GM12878 (cell line): ENCODE results near the gene MANBA. TPM values are rescaled to one million over a fixed set of nuclear protein-coding genes. Genes with fewer than 3 reads are reported as not detected.

Experiments
- ATAC-seq: fragments of 200-7000 bp; cut with Tn5 transposase; 3 replicates; pipeline ENCODE4 v1.9.1; 2020; ENCODE audit warnings: mild to moderate bottlenecking, moderate library complexity
- BruUV-seq: library from RNA; stranded (reverse); fragments of 400-500 nt; replicated peaks from 2 replicates; lab custom pipeline; 2021; lab: Mats Ljungman, UMichigan
- CTCF ChIA-PET: fragments of 300-600 bp; sonication (Branson Sonifier 250); formaldehyde crosslinking; extraction: SDS; loops from one replicate; lab custom pipeline; 2021; ENCODE audit warnings: inconsistent platforms; lab: Yijun Ruan, JAX
- POLR2A ChIA-PET: fragments of 350-600 bp; formaldehyde crosslinking; extraction: SDS; loops from one replicate; lab custom pipeline; 2021; ENCODE audit warnings: inconsistent platforms; lab: Charles Lee
- RAD21 ChIA-PET: fragments of 300-600 bp; sonication (Branson Sonifier 250); formaldehyde crosslinking; loops from one replicate; lab custom pipeline; 2023; ENCODE audit warnings: antibody characterized with exemption; ENCODE audit not compliant: unreplicated experiment; lab: Charles Lee
- SMC1A ChIA-PET: fragments of 300-600 bp; sonication (Branson Sonifier 250); formaldehyde crosslinking; loops from one replicate; lab custom pipeline; 2023; ENCODE audit not compliant: unreplicated experiment, uncharacterized antibody; lab: Charles Lee
- DNase-seq: peaks from one replicate; pipeline ENCODE4 v3.0.0-alpha.2; 2011; ENCODE audit warnings: low read depth, low spot score
- FAIRE-seq: peaks from 3 replicates; lab custom pipeline; 2011; peaks lifted over from hg19 to GRCh38; lab: Jason Lieb, UNC
- H2AFZ ChIP-seq: 2 replicates; pipeline ENCODE4 v1.6.0; 2011; ENCODE audit warnings: low read depth, low read length, control low read depth; ENCODE audit not compliant: control insufficient read depth
- H3K27ac ChIP-seq: 2 replicates; pipeline ENCODE4 v1.5.1; 2011; ENCODE audit warnings: control low read depth; ENCODE audit not compliant: control insufficient read depth, insufficient read depth
- H3K27me3 ChIP-seq, 2 experiments: replicated peaks in 1 of 2; 2 replicates each; pipeline versions ENCODE4 v1.6.0 to v1.6.1; 2011; ENCODE audit warnings: low read length in 1 of 2; ENCODE audit not compliant: control insufficient read depth in 2 of 2, insufficient read depth in 2 of 2
- H3K36me3 ChIP-seq, 2 experiments: 2 replicates each; pipeline ENCODE4 v1.5.1; 2011; ENCODE audit warnings: low read length in 1 of 2; ENCODE audit not compliant: control insufficient read depth in 2 of 2, insufficient read depth in 2 of 2
- H3K4me1 ChIP-seq: 2 replicates; pipeline ENCODE4 v1.6.1; 2011; ENCODE audit warnings: mild to moderate bottlenecking, low read length, moderate library complexity, mixed read lengths; ENCODE audit not compliant: control insufficient read depth, insufficient read depth
- H3K4me2 ChIP-seq: 2 replicates; pipeline ENCODE4 v1.6.0; 2011; ENCODE audit warnings: control low read depth; ENCODE audit not compliant: control insufficient read depth, insufficient read depth
- H3K4me3 ChIP-seq: fragments of 200-600 bp; sonication (generic); 2 replicates; pipeline ENCODE4 v1.5.1; 2016
- H3K79me2 ChIP-seq: 2 replicates; pipeline ENCODE4 v1.6.0; 2011; ENCODE audit warnings: low read length; ENCODE audit not compliant: control insufficient read depth, insufficient read depth
- H3K9ac ChIP-seq: 2 replicates; pipeline ENCODE4 v1.8.0; 2011; ENCODE audit warnings: low read length, control low read depth, mixed read lengths; ENCODE audit not compliant: control insufficient read depth, insufficient read depth
- H3K9me3 ChIP-seq: replicated peaks from 3 replicates; pipeline ENCODE4 v1.5.1; 2011; ENCODE audit warnings: mild to moderate bottlenecking, low read length; ENCODE audit not compliant: control insufficient read depth, insufficient read depth
- H4K20me1 ChIP-seq: 2 replicates; pipeline ENCODE4 v1.6.0; 2011; ENCODE audit not compliant: control insufficient read depth, insufficient read depth
- CREB1 ChIP-seq: IDR thresholded peaks from 2 replicates; pipeline ENCODE4 v1.6.1; 2012; ENCODE audit warnings: low read depth, mild to moderate bottlenecking, inconsistent platforms
- E2F4 ChIP-seq: IDR thresholded peaks from 2 replicates; pipeline ENCODE4 v1.6.1; 2012; ENCODE audit warnings: low read depth, low read length, improper control_type of control experiment
- HCFC1 ChIP-seq: fragments of 150-350 bp; IDR thresholded peaks from 2 replicates; pipeline ENCODE4 v1.6.1; 2014; ENCODE audit warnings: low read length
- SMC3 ChIP-seq: IDR thresholded peaks from 2 replicates; pipeline ENCODE4 v1.6.1; 2011; ENCODE audit warnings: low read length, improper control_type of control experiment, borderline replicate concordance
- STAT3 ChIP-seq: IDR thresholded peaks from 2 replicates; pipeline ENCODE4 v1.6.1; 2011; ENCODE audit warnings: low read depth, low read length, improper control_type of control experiment
- TBL1XR1 ChIP-seq: IDR thresholded peaks from 2 replicates; pipeline ENCODE4 v1.6.1; 2012; ENCODE audit warnings: low read depth, low read length, improper control_type of control experiment
- ZBTB4 ChIP-seq: fragments of 450-650 bp; formaldehyde crosslinking; IDR thresholded peaks from 2 replicates; pipeline ENCODE4 v1.4.0; 2022; ENCODE audit warnings: mild to moderate bottlenecking, moderate library complexity
- ZNF207 ChIP-seq: fragments of 450-650 bp; IDR thresholded peaks from 2 replicates; pipeline ENCODE4 v1.6.1; 2014; ENCODE audit warnings: antibody characterized with exemption, mild to moderate bottlenecking, borderline replicate concordance
- ZNF24 ChIP-seq: fragments of 450-650 bp; IDR thresholded peaks from 2 replicates; pipeline ENCODE4 v1.6.1; 2017; ENCODE audit warnings: antibody characterized with exemption, mild to moderate bottlenecking
- ZNF687 ChIP-seq: fragments of 450-650 bp; IDR thresholded peaks from 2 replicates; pipeline ENCODE4 v1.6.1; 2017; ENCODE audit warnings: mild to moderate bottlenecking, moderate library complexity
- WGBS: methylation state at CpG from one replicate; pipeline ENCODE4 v1.1.6; 2016; ENCODE audit warnings: low lambda C conversion rate; ENCODE audit not compliant: insufficient replicate concordance, insufficient coverage; ENCODE audit errors: missing lambda C conversion rate; 5-methylcytosine and 5-hydroxymethylcytosine counted together
- in situ Hi-C: fragments of 300-500 bp; cut with MboI; formaldehyde crosslinking; loops from 9 replicates; pipeline ENCODE4 v1.14.3; 2018; ENCODE audit warnings: mixed read lengths
- intact Hi-C: fragments of 100-400 bp; cut with micrococcal nuclease; formaldehyde crosslinking; loops from one replicate; pipeline ENCODE4 v1.14.2; 2022; ENCODE audit not compliant: unreplicated experiment
- polyA plus RNA-seq, 11 experiments: library from polyadenylated mRNA; depleted of rRNA in 4 of 11; unstranded in 6 of 11; stranded (reverse) in 5 of 11; fragments of >200 nt; fragmentation: Nextera tagmentation in 4 of 11; fragmentation: Illumina TruSeq in 1 of 11; extraction: Ambion mirVana in 4 of 11; extraction: Trizol in 1 of 11; gene quantifications; 1 replicate in 1 of 11; 2 replicates in 10 of 11; pipeline versions ENCODE4 v1.2.1 to v1.2.3, GENCODE V29; 2011 to 2016; ENCODE audit warnings: inconsistent platforms in 2 of 11, missing spikeins in 2 of 11, low read depth in 1 of 11
- total RNA-seq, 4 experiments: library from RNA; depleted of rRNA in 3 of 4; stranded (reverse); fragments of >200 nt in 3 of 4; fragmentation: Illumina TruSeq in 1 of 4; extraction: Trizol in 1 of 4; gene quantifications; 2 replicates each; pipeline versions ENCODE4 v1.2.1 to v1.2.3, GENCODE V29; 2013 to 2021

Gene MANBA
- total and polyA plus RNA-seq, 10 of the 15 experiments (the other 5 are each of a cell fraction or from before 2014, with no cell fraction given) = 3.8 to 19.0 (median 12.5) TPM

GRCh38 chr4:102657206-102657605, 103.6 kb downstream of the MANBA start (continued):
- TF ChIP-seq ZBTB4 (CRISPR knock-in tag) = no peak
- TF ChIP-seq CREB1 = no peak

GRCh38 chr4:102647117-102647516, 113.7 kb downstream of the MANBA start:
- DNase-seq (no peak), FAIRE-seq (no peak), ATAC-seq (no peak)
- ChIA-PET SMC1A (interaction anchor here (1.1 kb wide), 1 partner anchor 11 kb away, joined by 4 read pairs; no protein-coding TSS in a partner anchor), POLR2A (no interaction called here), RAD21 (no interaction called here), CTCF (no interaction called here)
- no peak overlapping the region for H3K4me2 ChIP-seq
- 100% methylated on average over 1 of the region's 1 CpG for WGBS
- H3K9ac ChIP-seq = no peak overlapping the region
- no peaks in the 10 kb centered on the region for H3K79me2 ChIP-seq
- TF ChIP-seq ZNF24 (no peak), HCFC1 (no peak), SMC3 (no peak), STAT3 (no peak), ZNF687 (no peak), TBL1XR1 (no peak), ZNF207 (no peak), E2F4 (no peak)
- H2AFZ ChIP-seq = no peak overlapping the region
- no peaks in the 10 kb centered on the region for H3K9me3 ChIP-seq
- peaks cover 0 to 10% of the 10 kb centered on the region in 2 experiments; a peak in 2 of 4 replicates for H3K36me3 ChIP-seq
- H3K27me3 ChIP-seq = no peaks in the 10 kb centered on the region
- H3K4me3 ChIP-seq = no peak overlapping the region
- BruUV-seq = no TSS peak
- H3K27ac ChIP-seq = no peak overlapping the region
- in situ Hi-C loops (loop anchor here (25.0 kb wide), 1 partner anchor 1140 kb away; no protein-coding TSS in a partner anchor), intact Hi-C loops (no loop called here)
- no peaks in the 10 kb centered on the region for H3K4me1 ChIP-seq
- H4K20me1 ChIP-seq = no peaks in the 10 kb centered on the region
